HepG2 (cell line): ENCODE data around the gene TTLL11. TPM values are rescaled to one million over a fixed set of nuclear protein-coding genes. Genes with fewer than 3 reads are reported as not detected.

Experiments
- ATAC-seq: fragments of 200-7000 bp; cut with Tn5 transposase; 3 replicates; pipeline ENCODE4 v1.9.1; 2020; ENCODE audit warnings: mild to moderate bottlenecking, moderate library complexity
- BruUV-seq: library from RNA; stranded (reverse); fragments of 400-500 nt; replicated peaks from 2 replicates; lab custom pipeline; 2021; lab: Mats Ljungman, UMichigan
- CTCF ChIA-PET: fragments of 300-600 bp; formaldehyde crosslinking; extraction: SDS; loops from one replicate; lab custom pipeline; 2021; ENCODE audit warnings: low total read pairs, inconsistent platforms, low intra/inter-chr PET ratio; lab: Yijun Ruan, JAX
- POLR2A ChIA-PET: fragments of 350-600 bp; sonication (Branson Sonifier 250); formaldehyde crosslinking; loops from one replicate; lab custom pipeline; 2020; ENCODE audit warnings: antibody characterized with exemption, inconsistent platforms; lab: Yijun Ruan, JAX
- DNase-seq: peaks from one replicate; pipeline ENCODE4 v3.0.0-alpha.2; 2015; ENCODE audit warnings: low spot score
- FAIRE-seq: peaks from 3 replicates; lab custom pipeline; 2011; peaks lifted over from hg19 to GRCh38; lab: Jason Lieb, UNC
- H2AFZ ChIP-seq: one replicate; pipeline ENCODE4 v1.6.1; 2011; ENCODE audit warnings: low read length, inconsistent platforms
- H3K27ac ChIP-seq: fragments of 300-600 bp; 3 replicates; pipeline ENCODE4 v1.8.0; 2011; ENCODE audit warnings: mixed run types, mild to moderate bottlenecking, mixed read lengths, low read length, inconsistent platforms; ENCODE audit not compliant: insufficient read depth; ENCODE audit errors: extremely low read length
- H3K27me3 ChIP-seq, 2 experiments: fragments of 200-600 bp in 1 of 2; 2 replicates in 1 of 2; 3 replicates in 1 of 2; pipeline versions ENCODE4 v1.6.0 to v1.8.0; 2011; ENCODE audit warnings: low read length in 2 of 2, mild to moderate bottlenecking in 2 of 2, moderate library complexity in 2 of 2, inconsistent platforms in 1 of 2; ENCODE audit not compliant: insufficient read depth in 2 of 2, control insufficient read depth in 1 of 2
- H3K36me3 ChIP-seq, 2 experiments: fragments of 200-600 bp in 1 of 2; replicated peaks in 1 of 2; 2 replicates in 1 of 2; 3 replicates in 1 of 2; pipeline versions ENCODE4 v1.5.1 to v1.8.0; 2011; ENCODE audit warnings: low read length in 2 of 2, inconsistent platforms in 1 of 2; ENCODE audit not compliant: insufficient read depth in 2 of 2, control insufficient read depth in 1 of 2
- H3K4me1 ChIP-seq: 2 replicates; pipeline ENCODE4 v1.5.1; 2012; ENCODE audit warnings: low read length, inconsistent platforms; ENCODE audit not compliant: insufficient read depth
- H3K4me2 ChIP-seq: 2 replicates; pipeline ENCODE4 v1.6.0; 2011; ENCODE audit warnings: low read depth, low read length, inconsistent platforms
- H3K4me3 ChIP-seq, 3 experiments: fragments of 200-600 bp in 1 of 3; sonication (generic), shearing (Covaris generic) in 1 of 3; replicated peaks in 1 of 3; 2 replicates each; pipeline ENCODE4 v1.5.1; 2011 to 2016; ENCODE audit warnings: low read length in 3 of 3, inconsistent platforms in 2 of 3, low read depth in 2 of 3, mild to moderate bottlenecking in 2 of 3, control low read depth in 1 of 3, mixed read lengths in 1 of 3; ENCODE audit not compliant: insufficient read depth in 1 of 3
- H3K79me2 ChIP-seq: one replicate; pipeline ENCODE4 v1.6.1; 2011; ENCODE audit warnings: low read length, inconsistent platforms; ENCODE audit not compliant: insufficient read depth
- H3K9ac ChIP-seq: 2 replicates; pipeline ENCODE4 v1.6.0; 2011; ENCODE audit warnings: mild to moderate bottlenecking, low read depth, low read length, inconsistent platforms; ENCODE audit not compliant: insufficient read depth
- H3K9me3 ChIP-seq: 2 replicates; pipeline ENCODE4 v1.5.1; 2012; ENCODE audit warnings: mild to moderate bottlenecking, low read length
- H4K20me1 ChIP-seq: 2 replicates; pipeline ENCODE4 v1.6.0; 2011; ENCODE audit warnings: inconsistent platforms, mild to moderate bottlenecking, low read length, moderate library complexity; ENCODE audit not compliant: insufficient read depth
- BHLHE40 ChIP-seq: IDR thresholded peaks from 2 replicates; pipeline ENCODE4 v1.6.1; 2011; ENCODE audit warnings: low read length, improper control_type of control experiment
- FOXA3 ChIP-seq: IDR thresholded peaks from 2 replicates; pipeline ENCODE4 v1.6.1; 2016; ENCODE audit warnings: missing genetic modification reagents, missing compliant biosample characterization
- FOXC1 ChIP-seq: sonication (generic); formaldehyde crosslinking; IDR thresholded peaks from 2 replicates; pipeline ENCODE4 v1.8.0; 2022; ENCODE audit warnings: mild to moderate bottlenecking, missing genetic modification reagents, borderline replicate concordance
- KLF12 ChIP-seq: sonication (generic); formaldehyde crosslinking; IDR thresholded peaks from 2 replicates; pipeline ENCODE4 v1.4.0; 2020; ENCODE audit warnings: missing genetic modification reagents, borderline replicate concordance
- ZNF20 ChIP-seq: sonication (generic); formaldehyde crosslinking; IDR thresholded peaks from 2 replicates; pipeline ENCODE4 v1.4.0; 2020; ENCODE audit warnings: mild to moderate bottlenecking, moderate library complexity, missing genetic modification reagents
- ZNF225 ChIP-seq: sonication (generic); formaldehyde crosslinking; IDR thresholded peaks from 2 replicates; pipeline ENCODE4 v1.4.0; 2020; ENCODE audit warnings: mild to moderate bottlenecking, missing genetic modification reagents
- ZNF282 ChIP-seq: fragments of 450-650 bp; IDR thresholded peaks from 2 replicates; pipeline ENCODE4 v1.6.1; 2018; ENCODE audit not compliant: partially characterized antibody
- ZSCAN29 ChIP-seq: sonication (generic); formaldehyde crosslinking; conservative IDR thresholded peaks from 2 replicates; pipeline ENCODE4 v1.4.0; 2020; ENCODE audit warnings: mild to moderate bottlenecking, missing genetic modification reagents
- WGBS: methylation state at CpG from one replicate; pipeline ENCODE4 v1.1.6; 2017; ENCODE audit warnings: low lambda C conversion rate; 5-methylcytosine and 5-hydroxymethylcytosine counted together
- in situ Hi-C: cut with HindIII; loops from 2 replicates; pipeline ENCODE4 v1.10.0; 2017; ENCODE audit warnings: low pct_unique_long_range_greater_than_20kb; ENCODE audit not compliant: extremely low pct_ligation_motif_present
- intact Hi-C: fragments of 100-400 bp; cut with micrococcal nuclease; formaldehyde crosslinking; loops from one replicate; pipeline ENCODE4 v1.10.0; 2022; ENCODE audit not compliant: unreplicated experiment
- polyA plus RNA-seq, 8 experiments: library from polyadenylated mRNA; depleted of rRNA in 3 of 8; stranded (reverse) in 7 of 8; unstranded in 1 of 8; fragments of >200 nt; fragmentation: Illumina TruSeq in 4 of 8; extraction: Trizol in 4 of 8; gene quantifications; 2 replicates each; pipeline versions ENCODE4 v1.2.1 to v1.2.3, GENCODE V29; 2011 to 2016; ENCODE audit warnings: low read depth in 4 of 8, missing spikeins in 1 of 8, mixed read lengths in 1 of 8; ENCODE audit not compliant: insufficient read depth in 1 of 8
- total RNA-seq, 5 experiments: library from RNA; depleted of rRNA; stranded (reverse); fragments of >200 nt; fragmentation: Illumina TruSeq; extraction: Trizol; gene quantifications; 2 replicates each; pipeline ENCODE4 v1.2.3, GENCODE V29; 2016; ENCODE audit warnings: low read depth in 1 of 5
- TF ChIP-seq, protein P1 (sequence below): sonication (generic); formaldehyde crosslinking; IDR thresholded peaks from 2 replicates; pipeline ENCODE4 v1.8.1; 2023; ENCODE audit warnings: mild to moderate bottlenecking, missing genetic modification reagents

TTLL11 gene
- total and polyA plus RNA-seq, 2 of the 13 experiments (the other 11 are each of a cell fraction or from before 2014, with no cell fraction given): 4.5 to 5.2 TPM

DNA sequence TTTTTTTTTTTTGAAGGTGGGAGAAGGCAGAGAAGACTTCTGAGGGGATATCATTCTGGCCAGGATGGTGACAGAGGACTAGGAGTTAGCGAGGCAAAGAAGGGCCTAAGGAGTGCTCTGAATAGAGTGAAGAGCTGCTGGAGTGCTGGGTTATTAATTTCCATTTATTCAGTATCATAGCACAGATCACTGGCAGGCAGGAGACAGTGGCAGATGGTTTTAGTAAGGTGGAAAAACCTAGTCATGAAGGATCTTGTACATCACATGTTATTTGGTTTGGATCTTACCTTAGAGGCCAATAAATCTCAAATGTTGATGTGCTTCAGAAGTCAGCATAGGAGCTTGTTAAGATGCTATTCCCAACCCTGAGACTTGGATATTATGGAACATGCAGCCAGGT, 165.5 kb downstream of the TTLL11 start (continued):
- TF ChIP-seq, protein P1, sequence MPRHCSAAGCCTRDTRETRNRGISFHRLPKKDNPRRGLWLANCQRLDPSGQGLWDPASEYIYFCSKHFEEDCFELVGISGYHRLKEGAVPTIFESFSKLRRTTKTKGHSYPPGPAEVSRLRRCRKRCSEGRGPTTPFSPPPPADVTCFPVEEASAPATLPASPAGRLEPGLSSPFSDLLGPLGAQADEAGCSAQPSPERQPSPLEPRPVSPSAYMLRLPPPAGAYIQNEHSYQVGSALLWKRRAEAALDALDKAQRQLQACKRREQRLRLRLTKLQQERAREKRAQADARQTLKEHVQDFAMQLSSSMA (CRISPR knock-in tag): no peak
- TF ChIP-seq ZNF20 (CRISPR knock-in tag): no peak
- no peak for TF ChIP-seq FOXC1 (CRISPR knock-in tag)
- no peak for TF ChIP-seq ZNF282
- TF ChIP-seq BHLHE40: no peak
- TF ChIP-seq FOXA3 (CRISPR knock-in tag): no peak

DNA sequence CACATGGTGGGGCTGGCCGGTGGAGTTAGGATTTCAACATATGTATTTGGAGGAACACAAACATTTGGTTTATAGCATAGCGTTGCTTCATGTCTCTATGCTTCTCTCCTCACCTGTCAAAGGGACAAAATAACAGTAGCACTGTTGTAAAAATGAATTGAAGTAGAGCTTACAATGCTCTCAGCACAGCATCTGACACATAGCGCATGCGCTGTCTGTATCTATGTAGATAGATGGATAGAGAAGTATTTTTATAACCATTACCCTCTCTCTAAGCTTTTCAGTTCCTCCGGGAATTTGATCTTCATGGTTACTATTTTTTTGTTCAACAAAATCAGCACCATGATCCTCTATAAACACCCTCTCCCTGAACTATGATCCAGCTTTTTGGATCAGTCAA, 166.0 kb downstream of the TTLL11 start:
- intact Hi-C loops: no loop called here
- TF ChIP-seq ZSCAN29 (no peak), ZNF225 (CRISPR knock-in tag) (no peak), KLF12 (CRISPR knock-in tag) (no peak)
- BruUV-seq: no TSS peak

More for the DNA sequence above, 166.0 kb downstream of the TTLL11 start:
- Histone ChIP-seq H3K79me2 (no peaks in the 10 kb centered on the region), H3K27me3 (peaks cover 2 to 15% of the 10 kb centered on the region in 2 experiments; a peak in 3 of 5 replicates), H4K20me1 (no peaks in the 10 kb centered on the region), H3K4me1 (no peaks in the 10 kb centered on the region), H3K27ac (no peak overlapping the region), H3K4me2 (no peak overlapping the region), H2AFZ (no peak overlapping the region), H3K9me3 (no peaks in the 10 kb centered on the region), H3K36me3 (no peaks in the 10 kb centered on the region), H3K4me3 (no peak overlapping the region), H3K9ac (no peak overlapping the region)
- WGBS: 58% methylated on average over 5 of the region's 5 CpGs
- in situ Hi-C loops: no loop called here
- CTCF ChIA-PET: no interaction called here
- ATAC-seq (no peak), DNase-seq (no peak), FAIRE-seq (no peak)
- POLR2A ChIA-PET: no interaction called here
